Trophoblast cell (in vitro differentiated cells and primary cell): Measurements from ENCODE around the gene CAMK1D.

ENCODE experiments used
- DNase-seq, 2 donors: peaks; one replicate each; pipeline ENCODE4 v3.0.0-alpha.2; 2016
- H2AFZ ChIP-seq: 2 replicates; pipeline ENCODE4 v1.6.1; 2013; ENCODE audit warnings: low read length, moderate library complexity, mild to moderate bottlenecking; ENCODE audit not compliant: insufficient read depth, poor library complexity
- H2AK5ac ChIP-seq: 2 replicates; pipeline ENCODE4 v1.6.1; 2013; ENCODE audit warnings: mild to moderate bottlenecking, low read length
- H2BK120ac ChIP-seq: 2 replicates; pipeline ENCODE4 v1.6.1; 2013; ENCODE audit warnings: low read length, mild to moderate bottlenecking, moderate library complexity; ENCODE audit not compliant: insufficient read depth, poor library complexity
- H2BK12ac ChIP-seq: 2 replicates; pipeline ENCODE4 v1.6.1; 2013; ENCODE audit warnings: mild to moderate bottlenecking, low read length, moderate library complexity
- H2BK5ac ChIP-seq: 2 replicates; pipeline ENCODE4 v1.6.1; 2013; ENCODE audit warnings: low read length, low read depth, moderate library complexity, mild to moderate bottlenecking; ENCODE audit not compliant: poor library complexity
- H3K14ac ChIP-seq: 2 replicates; pipeline ENCODE4 v1.6.1; 2013; ENCODE audit warnings: mild to moderate bottlenecking, low read length
- H3K18ac ChIP-seq: 2 replicates; pipeline ENCODE4 v1.6.1; 2013; ENCODE audit warnings: mild to moderate bottlenecking, low read length
- H3K23ac ChIP-seq: 2 replicates; pipeline ENCODE4 v1.6.1; 2013; ENCODE audit warnings: low read length
- H3K27ac ChIP-seq: 2 replicates; pipeline ENCODE4 v1.5.1; 2013; ENCODE audit warnings: low read depth, mild to moderate bottlenecking, inconsistent platforms, low read length, moderate library complexity
- H3K27me3 ChIP-seq: 2 replicates; pipeline ENCODE4 v1.6.1; 2013; ENCODE audit warnings: inconsistent platforms, mild to moderate bottlenecking, low read length, moderate library complexity; ENCODE audit not compliant: insufficient read depth
- H3K36me3 ChIP-seq, 2 experiments: 1 replicate in 1 of 2; 2 replicates in 1 of 2; pipeline ENCODE4 v1.6.1; 2013; ENCODE audit warnings: low read length in 2 of 2, mild to moderate bottlenecking in 2 of 2, moderate library complexity in 1 of 2; ENCODE audit not compliant: insufficient read depth in 2 of 2, control insufficient read depth in 1 of 2
- H3K4ac ChIP-seq: 2 replicates; pipeline ENCODE4 v1.6.1; 2013; ENCODE audit warnings: low read depth, mild to moderate bottlenecking, low read length, moderate library complexity
- H3K4me1 ChIP-seq, 2 experiments: 1 replicate in 1 of 2; 2 replicates in 1 of 2; pipeline ENCODE4 v1.6.1; 2013; ENCODE audit warnings: low read length in 2 of 2, mild to moderate bottlenecking in 2 of 2, moderate library complexity in 1 of 2; ENCODE audit not compliant: insufficient read depth in 2 of 2, control insufficient read depth in 1 of 2
- H3K4me2 ChIP-seq: 2 replicates; pipeline ENCODE4 v1.6.1; 2013; ENCODE audit warnings: inconsistent platforms, mild to moderate bottlenecking, low read length, moderate library complexity
- H3K4me3 ChIP-seq: 2 replicates; pipeline ENCODE4 v1.5.1; 2013; ENCODE audit warnings: mild to moderate bottlenecking, low read depth, low read length, inconsistent platforms
- H3K79me1 ChIP-seq: one replicate; pipeline ENCODE4 v1.6.1; 2013; ENCODE audit warnings: low read length
- H3K79me2 ChIP-seq: 2 replicates; pipeline ENCODE4 v1.6.1; 2013; ENCODE audit warnings: low read length, mild to moderate bottlenecking; ENCODE audit not compliant: control insufficient read depth, insufficient read depth, poor library complexity
- H3K9ac ChIP-seq: 2 replicates; pipeline ENCODE4 v1.6.1; 2013; ENCODE audit warnings: mild to moderate bottlenecking, low read length
- H3K9me3 ChIP-seq: 2 replicates; pipeline ENCODE4 v1.6.1; 2013; ENCODE audit warnings: low read depth, mild to moderate bottlenecking, control low read depth, inconsistent platforms, low read length; ENCODE audit not compliant: insufficient read depth
- H4K12ac ChIP-seq: 2 replicates; pipeline ENCODE4 v1.6.1; 2013; ENCODE audit warnings: low read depth, mild to moderate bottlenecking, low read length, moderate library complexity
- H4K8ac ChIP-seq: 2 replicates; pipeline ENCODE4 v1.6.1; 2013; ENCODE audit warnings: low read depth, mild to moderate bottlenecking, low read length, moderate library complexity
- H4K91ac ChIP-seq: one replicate; pipeline ENCODE4 v1.6.1; 2013; ENCODE audit warnings: low read depth, mild to moderate bottlenecking, low read length, moderate library complexity
- WGBS: extraction: QIAGEN DNeasy Blood & Tissue Kit; methylation state at CpG from one replicate; pipeline ENCODE4 v1.1.7; 2013; ENCODE audit warnings: missing lambda C conversion rate; ENCODE audit not compliant: insufficient read length, insufficient coverage; ENCODE audit errors: extremely low coverage; 5-methylcytosine and 5-hydroxymethylcytosine counted together

Gene CAMK1D

GRCh38 chr10:12702215-12702770, 352.9 kb downstream of the CAMK1D start:
- H3K4me2 ChIP-seq: no peak overlapping the region
- H4K12ac ChIP-seq: no peak overlapping the region
- H3K27me3 ChIP-seq: no peaks in the 10 kb centered on the region
- H3K23ac ChIP-seq: no peak overlapping the region
- no CpG with 5 or more reads among the region's 9 CpGs for WGBS
- no peak overlapping the region for H3K4me3 ChIP-seq
- no peak overlapping the region for H3K14ac ChIP-seq
- peaks cover 0 to 4% of the 10 kb centered on the region in 2 experiments for H3K4me1 ChIP-seq
- no peak overlapping the region for H2AFZ ChIP-seq
- no peaks in the 10 kb centered on the region for H3K9me3 ChIP-seq
- no peak overlapping the region for H2BK12ac ChIP-seq
- H2BK5ac ChIP-seq: no peak overlapping the region
- H3K18ac ChIP-seq: no peak overlapping the region
- no peak overlapping the region for H2BK120ac ChIP-seq
- H3K79me2 ChIP-seq: no peaks in the 10 kb centered on the region
- H4K8ac ChIP-seq: no peak overlapping the region
- no peak for DNase-seq
- no peak overlapping the region for H3K4ac ChIP-seq
- no peak overlapping the region for H3K27ac ChIP-seq
- H3K9ac ChIP-seq: no peak overlapping the region
- no peak overlapping the region for H4K91ac ChIP-seq
- no peak overlapping the region for H2AK5ac ChIP-seq
- no peaks in the 10 kb centered on the region for H3K79me1 ChIP-seq
- no peaks in the 10 kb centered on the region for H3K36me3 ChIP-seq

- H4K91ac ChIP-seq: no peak overlapping the region
- H3K4me3 ChIP-seq: no peak overlapping the region
- no CpG with 5 or more reads among the region's 6 CpGs for WGBS
These were observed 353.8 kb downstream of the CAMK1D start for GRCh38 chr10:12703126-12703525.

GRCh38 chr10:12703813-12704212, 354.5 kb downstream of the CAMK1D start:
- no peak overlapping the region for H3K23ac ChIP-seq
- H3K4me2 ChIP-seq: no peak overlapping the region
- H2AFZ ChIP-seq: no peak overlapping the region
- peak in 1 of 2 donors; percentile 52 for DNase-seq
- H3K79me2 ChIP-seq: no peaks in the 10 kb centered on the region
- no peak overlapping the region for H2BK12ac ChIP-seq
- no peaks in the 10 kb centered on the region for H3K9me3 ChIP-seq
- no peak overlapping the region for H3K27ac ChIP-seq
- no peak overlapping the region for H4K8ac ChIP-seq
- no peak overlapping the region for H2BK120ac ChIP-seq
- H3K27me3 ChIP-seq: no peaks in the 10 kb centered on the region
- no peaks in the 10 kb centered on the region for H3K36me3 ChIP-seq
- H3K18ac ChIP-seq: no peak overlapping the region
- H3K79me1 ChIP-seq: no peaks in the 10 kb centered on the region
- H3K9ac ChIP-seq: no peak overlapping the region
- no peak overlapping the region for H4K12ac ChIP-seq
- no peak overlapping the region for H2BK5ac ChIP-seq
- H3K4me3 ChIP-seq: no peak overlapping the region
- no peak overlapping the region for H3K4ac ChIP-seq
- peaks cover 4 to 10% of the 10 kb centered on the region in 2 experiments for H3K4me1 ChIP-seq
- no peak overlapping the region for H2AK5ac ChIP-seq
- H4K91ac ChIP-seq: no peak overlapping the region
- no peak overlapping the region for H3K14ac ChIP-seq
- WGBS: no CpG with 5 or more reads among the region's 6 CpGs

More at GRCh38 chr10:12703126-12703525, 353.8 kb downstream of the CAMK1D start:
- H2AK5ac ChIP-seq: no peak overlapping the region
- no peaks in the 10 kb centered on the region for H3K27me3 ChIP-seq
- H2AFZ ChIP-seq: no peak overlapping the region
- H3K9ac ChIP-seq: no peak overlapping the region
- H3K4ac ChIP-seq: no peak overlapping the region
- H4K12ac ChIP-seq: no peak overlapping the region
- H3K23ac ChIP-seq: no peak overlapping the region
- no peak overlapping the region for H3K27ac ChIP-seq
- no peaks in the 10 kb centered on the region for H3K79me2 ChIP-seq
- no peak overlapping the region for H4K8ac ChIP-seq
- no peak overlapping the region for H3K18ac ChIP-seq
- H3K79me1 ChIP-seq: no peaks in the 10 kb centered on the region
- H2BK120ac ChIP-seq: no peak overlapping the region
- H3K36me3 ChIP-seq: no peaks in the 10 kb centered on the region
- DNase-seq: no peak
- H2BK12ac ChIP-seq: no peak overlapping the region
- no peak overlapping the region for H3K4me2 ChIP-seq
- H2BK5ac ChIP-seq: no peak overlapping the region
- peaks cover 4 to 9% of the 10 kb centered on the region in 2 experiments for H3K4me1 ChIP-seq
- no peak overlapping the region for H3K14ac ChIP-seq
- H3K9me3 ChIP-seq: no peaks in the 10 kb centered on the region

- H3K79me1 ChIP-seq: no peaks in the 10 kb centered on the region
- no peaks in the 10 kb centered on the region for H3K36me3 ChIP-seq
- no peaks in the 10 kb centered on the region for H3K79me2 ChIP-seq
- H3K18ac ChIP-seq: no peak overlapping the region
- H2BK12ac ChIP-seq: no peak overlapping the region
- no peak overlapping the region for H2BK120ac ChIP-seq
- peaks cover 4 to 10% of the 10 kb centered on the region in 2 experiments for H3K4me1 ChIP-seq
- no peak overlapping the region for H2AK5ac ChIP-seq
- H3K4me3 ChIP-seq: no peak overlapping the region
- H2AFZ ChIP-seq: no peak overlapping the region
- no peak overlapping the region for H4K8ac ChIP-seq
- WGBS: no CpG with 5 or more reads among the region's 3 CpGs
- H3K14ac ChIP-seq: no peak overlapping the region
- H3K23ac ChIP-seq: no peak overlapping the region
- DNase-seq: no peak
- no peaks in the 10 kb centered on the region for H3K9me3 ChIP-seq
- no peak overlapping the region for H3K4me2 ChIP-seq
- no peak overlapping the region for H2BK5ac ChIP-seq
- H4K12ac ChIP-seq: no peak overlapping the region
- H4K91ac ChIP-seq: no peak overlapping the region
- no peak overlapping the region for H3K27ac ChIP-seq
- no peak overlapping the region for H3K9ac ChIP-seq
- H3K27me3 ChIP-seq: no peaks in the 10 kb centered on the region
- H3K4ac ChIP-seq: no peak overlapping the region
These were observed 355.1 kb downstream of the CAMK1D start for GRCh38 chr10:12704488-12704887.
